ENCODE results near the gene DPP3.
A peak's percentile ranks its signal among the peaks of the same experiment; 100 is the strongest.
"Not testable (repeated sequence)": the region's sequence is repeated elsewhere in the genome, so short reads cannot be mapped to it uniquely, and the experiment has no call there.

The DPP3 gene

DNA sequence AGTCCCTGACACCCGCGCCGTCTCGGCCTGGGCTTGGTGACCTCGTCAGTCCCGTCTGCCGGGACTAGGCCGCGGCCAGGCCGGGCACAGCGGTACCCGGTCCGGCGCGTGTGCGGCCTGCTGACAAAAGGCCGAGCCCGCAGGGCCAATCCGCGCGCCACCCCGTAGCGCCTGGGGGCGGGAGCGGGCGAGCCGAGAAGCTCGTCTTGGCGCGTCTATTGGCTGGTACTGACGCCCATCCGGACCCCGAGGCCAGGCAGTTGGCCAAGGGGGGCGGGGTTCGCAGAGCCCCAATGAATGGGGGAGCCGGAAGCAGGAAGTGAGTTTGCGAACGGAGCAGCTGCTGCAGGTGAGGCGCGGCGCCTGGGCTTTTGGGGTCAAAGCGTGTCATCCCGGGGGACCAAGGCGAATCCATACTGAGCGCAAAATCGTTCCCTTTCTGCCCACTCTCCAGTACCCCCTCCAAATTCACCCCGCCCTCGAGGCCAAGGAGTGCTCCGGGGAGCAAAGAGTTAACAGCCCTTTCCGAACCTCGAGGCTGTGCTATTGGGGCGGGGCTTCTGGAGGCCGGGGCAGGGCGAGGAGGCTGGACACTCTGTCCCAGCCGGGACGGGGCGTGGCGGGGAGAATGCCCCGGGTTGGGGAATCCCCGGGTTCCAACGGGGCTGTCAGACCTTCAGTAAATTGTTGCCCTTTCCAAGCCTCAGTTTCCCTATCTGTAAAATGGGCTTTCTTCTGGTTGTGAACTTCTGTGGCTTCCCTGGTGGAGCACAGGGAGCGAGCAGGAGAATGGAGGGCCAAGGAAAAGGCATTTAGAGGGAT lies at the start of gene DPP3:
DPP3 (plus strand) TSS at position 318 of the 822 bp plus-strand sequence. CDS start 1,767 bp downstream, outside the sequence.
- peak; percentile 97 to 99 for DNase-seq

- DNase-seq: not testable (repeated sequence)
Observed at GRCh38 chr11:66431287-66431686, 48.9 kb upstream of the DPP3 start.

GRCh38 chr11:66431871-66432329 lies 48.3 kb upstream of the DPP3 start:
- not testable (repeated sequence) for DNase-seq

- DNase-seq: no peak
Observed at GRCh38 chr11:66432597-66432996, 47.6 kb upstream of the DPP3 start.

- no peak for DNase-seq
Observed at GRCh38 chr11:66437979-66438503, 42.2 kb upstream of the DPP3 start.

- DNase-seq: peak; percentile 93 to 94
Observed at GRCh38 chr11:66438504-66439466, 41.4 kb upstream of the DPP3 start, which contains the start of gene MRPL11. MRPL11 (minus strand) TSS chr11:66438848; CDS start chr11:66438754, 94 bp downstream.

DNA sequence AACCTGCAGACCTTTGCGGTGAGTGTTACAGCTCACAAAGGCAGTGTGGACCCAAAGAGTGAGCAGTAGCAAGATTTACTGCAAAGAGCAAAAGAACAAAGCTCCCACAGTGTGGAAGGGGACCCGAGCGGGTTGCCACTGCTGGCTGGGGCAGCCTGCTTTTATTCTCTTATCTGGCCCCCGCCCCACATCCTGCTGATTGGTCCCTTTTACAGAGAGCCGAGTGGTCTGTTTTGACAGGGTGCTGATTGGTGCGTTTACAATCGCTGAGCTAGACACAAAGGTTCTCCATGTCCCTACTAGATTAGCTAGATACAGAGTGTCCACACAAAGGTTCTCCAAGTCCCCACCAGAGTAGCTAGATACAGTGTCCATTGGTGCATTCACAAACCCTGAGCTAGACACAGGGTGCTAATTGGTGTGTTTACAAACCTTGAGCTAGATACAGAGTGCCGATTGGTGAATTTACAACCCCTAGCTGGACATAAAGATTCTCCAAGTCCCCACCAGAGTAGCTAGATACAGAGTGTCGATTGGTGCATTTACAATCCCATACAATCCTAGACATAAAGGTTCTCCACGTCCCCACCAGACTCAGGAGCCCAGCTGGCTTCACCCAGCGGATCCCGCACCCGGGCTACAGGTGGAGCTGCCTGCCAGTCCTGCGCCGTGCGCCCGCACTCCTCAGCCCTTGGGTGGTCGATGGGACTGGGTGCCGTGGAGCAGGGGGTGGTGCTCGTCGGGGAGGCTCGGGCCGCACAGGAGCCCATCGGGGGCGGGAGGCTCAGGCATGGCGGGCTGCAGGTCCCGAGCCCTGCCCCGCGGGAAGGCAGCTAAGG lies 39.9 kb upstream of the DPP3 start:
- DNase-seq: not testable (repeated sequence)

- DNase-seq: not testable (repeated sequence)
Observed at GRCh38 chr11:66440940-66441282, 39.3 kb upstream of the DPP3 start.

GRCh38 chr11:66443602-66444001 lies 36.6 kb upstream of the DPP3 start:
- no peak for DNase-seq

- no peak for DNase-seq
Observed at GRCh38 chr11:66447012-66447411, 33.2 kb upstream of the DPP3 start.

GRCh38 chr11:66448523-66448922 lies 31.7 kb upstream of the DPP3 start:
- DNase-seq: no peak

- no peak for DNase-seq
Observed at GRCh38 chr11:66450560-66450959, 29.7 kb upstream of the DPP3 start.

DNA sequence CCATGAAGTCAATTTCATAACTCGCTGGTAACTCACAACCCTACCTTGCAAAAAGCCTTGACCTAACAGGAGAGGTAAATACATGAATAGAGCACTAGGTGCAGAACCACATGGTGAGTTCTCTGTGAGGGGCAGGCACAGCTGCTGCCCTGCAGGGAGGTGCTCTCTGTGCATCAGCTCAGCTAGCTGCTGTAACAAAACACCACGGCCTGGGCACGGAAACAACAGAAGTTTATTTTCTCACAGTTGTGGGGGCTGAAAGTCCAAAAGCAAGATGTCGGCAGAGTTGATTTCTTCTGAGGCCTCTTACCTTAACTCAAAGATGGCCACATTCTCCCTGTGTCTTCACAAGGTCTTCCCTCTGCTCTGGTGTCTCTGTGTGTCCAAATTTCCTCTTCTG lies 28.6 kb upstream of the DPP3 start:
- no peak for DNase-seq

- no peak for DNase-seq
Observed at GRCh38 chr11:66454247-66454646, 26.0 kb upstream of the DPP3 start.

GRCh38 chr11:66454828-66455227 lies 25.4 kb upstream of the DPP3 start:
- DNase-seq: no peak

DNA sequence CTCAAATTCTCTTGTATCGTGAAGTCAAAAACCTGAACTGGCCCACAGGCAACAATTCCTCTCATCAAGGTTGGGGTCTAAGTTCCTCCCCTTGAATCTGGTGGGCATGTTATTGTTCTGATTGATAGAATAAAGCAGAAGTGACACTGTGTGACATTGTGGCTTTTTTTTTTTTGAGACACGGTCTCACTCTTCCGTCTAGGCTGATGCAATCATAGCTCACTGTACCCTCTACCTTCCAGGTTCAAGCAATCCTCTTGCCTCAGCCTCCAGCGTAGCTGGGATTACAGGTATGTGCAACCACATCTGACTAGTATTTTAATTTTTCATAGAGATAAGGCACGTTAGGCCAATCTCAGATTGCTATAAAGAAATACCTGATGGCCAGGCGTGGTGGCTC lies 22.4 kb upstream of the DPP3 start:
- no peak for DNase-seq

DNA sequence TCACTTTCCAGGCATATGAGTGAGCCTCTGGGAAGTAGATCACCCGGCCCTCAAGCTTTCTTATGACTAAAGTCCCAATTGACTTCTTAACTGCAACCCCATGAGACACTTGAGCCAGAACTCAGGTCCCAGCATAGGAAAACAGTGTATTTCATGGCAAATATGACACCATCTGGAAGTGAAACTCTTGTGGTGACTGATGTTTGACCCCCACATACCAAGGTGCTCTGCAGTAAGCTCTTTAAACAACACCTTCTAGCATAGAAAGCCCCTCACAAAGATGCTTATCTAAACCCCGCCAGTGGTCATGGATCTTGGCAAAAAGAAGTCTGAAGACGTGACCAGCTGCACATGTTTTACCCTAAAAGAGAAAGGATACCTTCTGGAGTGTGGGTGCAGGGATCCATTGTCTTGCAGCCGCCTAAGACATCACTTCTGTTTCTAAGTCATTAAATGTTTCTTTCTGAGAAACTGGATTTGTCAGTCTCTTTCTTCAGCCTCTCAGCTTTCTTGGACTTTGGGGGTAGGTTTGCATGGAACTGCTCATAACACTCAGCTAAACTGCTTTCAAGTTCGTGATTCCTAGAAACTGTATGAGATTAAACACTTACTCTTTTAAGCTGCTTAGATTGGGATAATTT lies 21.0 kb upstream of the DPP3 start:
- DNase-seq: no peak

GRCh38 chr11:66462010-66462409 lies 18.2 kb upstream of the DPP3 start:
- DNase-seq: no peak

- no peak for DNase-seq
Observed at GRCh38 chr11:66462911-66463310, 17.3 kb upstream of the DPP3 start.

GRCh38 chr11:66464116-66464515 lies 16.1 kb upstream of the DPP3 start:
- not testable (repeated sequence) for DNase-seq

DNA sequence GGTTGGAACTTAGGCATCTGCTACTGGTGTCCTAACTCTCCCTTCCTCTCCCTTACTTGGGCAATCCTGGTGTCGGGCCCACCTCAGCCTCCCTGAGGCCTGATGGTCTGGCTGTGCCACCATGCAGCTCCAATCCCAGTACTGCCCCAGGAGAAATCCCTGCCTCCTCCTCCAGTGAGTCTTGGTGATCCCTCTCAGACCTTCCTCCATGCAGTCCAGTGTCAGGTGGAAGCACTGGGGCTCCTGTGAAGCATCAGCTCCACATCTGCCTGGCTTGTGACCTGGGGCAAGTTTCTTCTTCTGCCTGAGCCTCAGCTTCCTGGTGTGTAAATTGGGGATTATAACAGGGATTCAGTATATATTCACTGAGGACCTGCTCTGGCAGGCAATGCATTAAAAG lies 15.3 kb upstream of the DPP3 start:
- DNase-seq: no peak
